Activated naive CD4-positive, alpha-beta T cell treated with Interleukin-2 at 50 U/mL for 16 hours (primary cell): ENCODE measurements around the gene MPPED1.

ENCODE experiments used
- DNase-seq: peaks from one replicate; pipeline ENCODE4 v3.0.0-alpha.2; 2020

MPPED1 gene

GRCh38 chr22:43550024-43550620 lies 138.3 kb downstream of the MPPED1 start:
- no peak for DNase-seq

- no peak for DNase-seq
These were observed 138.9 kb downstream of the MPPED1 start for GRCh38 chr22:43550672-43551071.

GRCh38 chr22:43553451-43554258 lies 141.8 kb downstream of the MPPED1 start:
- DNase-seq, result no peak

GRCh38 chr22:43554259-43554636 lies 142.4 kb downstream of the MPPED1 start:
- DNase-seq, result no peak

- DNase-seq, result no peak
These were observed 143.0 kb downstream of the MPPED1 start for GRCh38 chr22:43554694-43555365.

- DNase-seq, result no peak
These were observed 144.0 kb downstream of the MPPED1 start for GRCh38 chr22:43555561-43556515.
